GM21619 (cell line): ENCODE results near the gene CTSH.

Experiments used
- ATAC-seq: cut with Tn5 transposase; IDR thresholded peaks from one replicate; pipeline ENCODE4 v1.9.1; 2021; ENCODE audit not compliant: unreplicated experiment

CTSH gene

GRCh38 chr15:78977591-78978347 is 32.9 kb upstream of the CTSH start:
- peak; percentile 30 for ATAC-seq

- peak; percentile 55 for ATAC-seq
These were observed 32.3 kb upstream of the CTSH start for GRCh38 chr15:78977091-78977571.

- ATAC-seq = peak; percentile 8
These were observed 31.8 kb upstream of the CTSH start for GRCh38 chr15:78976691-78977090.

- no peak for ATAC-seq
These were observed 29.5 kb upstream of the CTSH start for GRCh38 chr15:78974272-78974918.

DNA sequence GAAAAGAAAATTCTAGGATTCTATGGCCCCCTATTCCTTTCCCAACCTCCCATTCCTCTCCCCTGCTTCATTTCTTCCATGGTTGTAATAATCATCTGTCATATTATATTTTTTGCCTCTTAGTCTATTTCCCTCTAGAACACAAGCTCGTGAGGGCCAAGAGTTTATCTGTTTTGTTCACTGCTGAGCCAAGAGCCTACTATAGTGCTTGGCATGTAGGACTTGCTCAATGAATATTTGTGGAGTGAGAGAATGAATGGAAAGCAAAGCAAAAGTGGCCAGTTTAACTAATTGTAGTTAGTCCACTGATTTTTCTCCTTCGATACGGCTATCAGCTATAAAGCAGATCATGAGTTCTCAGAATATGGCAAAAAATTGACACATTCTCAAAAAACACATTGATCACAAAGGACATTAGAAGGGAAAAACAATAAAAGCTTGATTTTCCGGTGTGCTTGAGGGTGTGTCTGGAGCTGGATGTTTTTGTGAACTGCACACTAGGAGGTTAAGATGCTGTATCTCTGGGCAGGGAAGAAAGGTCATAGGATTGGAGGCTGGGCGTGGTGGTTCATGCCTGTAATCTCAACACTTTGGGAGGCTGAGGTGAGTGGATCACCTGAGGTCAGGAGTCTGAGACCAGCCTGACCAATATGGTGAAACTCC is 25.0 kb upstream of the CTSH start:
- ATAC-seq = no peak

- ATAC-seq = no peak
These were observed 23.9 kb upstream of the CTSH start for GRCh38 chr15:78968539-78969271.

GRCh38 chr15:78968114-78968513 is 23.3 kb upstream of the CTSH start:
- ATAC-seq = no peak

DNA sequence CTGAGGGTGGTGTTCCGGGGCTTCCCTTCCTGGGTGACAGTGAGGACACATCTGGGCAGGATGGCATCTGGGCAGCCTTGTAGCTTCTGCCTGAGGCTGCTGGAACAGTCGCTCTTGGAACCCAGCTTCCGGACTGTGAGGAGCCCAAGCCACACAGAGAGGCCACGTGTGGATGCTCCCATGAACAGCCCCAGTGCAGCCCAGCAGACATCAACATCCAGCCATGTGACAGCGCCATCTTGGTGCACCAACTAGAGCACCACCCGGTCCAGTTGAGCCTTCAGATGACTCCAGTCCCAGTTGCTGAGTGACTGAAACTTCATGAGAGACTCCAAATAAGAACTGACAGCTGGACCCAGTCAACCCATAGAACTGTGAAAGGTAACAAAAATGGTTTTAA is 15.5 kb upstream of the CTSH start:
- ATAC-seq = no peak

DNA sequence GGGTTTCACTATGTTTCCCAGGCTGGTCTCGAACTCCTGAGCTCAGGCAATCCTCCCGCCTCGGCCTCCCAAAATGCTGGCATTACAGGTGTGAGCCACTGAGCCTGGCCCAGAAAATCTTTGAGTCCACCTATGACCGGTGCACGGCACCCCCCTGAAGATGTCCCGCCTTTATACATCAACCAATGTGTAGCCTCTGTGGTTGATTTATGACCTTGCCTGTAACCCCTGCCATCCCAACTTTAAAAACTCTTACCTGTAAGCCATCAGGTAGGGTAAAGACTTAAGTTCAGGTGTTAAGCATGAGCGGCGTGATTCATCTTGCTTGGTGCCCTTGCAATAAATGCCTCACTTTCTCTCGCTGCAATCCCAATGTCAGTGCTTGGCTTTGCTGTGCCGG is 14.5 kb upstream of the CTSH start:
- ATAC-seq = no peak

DNA sequence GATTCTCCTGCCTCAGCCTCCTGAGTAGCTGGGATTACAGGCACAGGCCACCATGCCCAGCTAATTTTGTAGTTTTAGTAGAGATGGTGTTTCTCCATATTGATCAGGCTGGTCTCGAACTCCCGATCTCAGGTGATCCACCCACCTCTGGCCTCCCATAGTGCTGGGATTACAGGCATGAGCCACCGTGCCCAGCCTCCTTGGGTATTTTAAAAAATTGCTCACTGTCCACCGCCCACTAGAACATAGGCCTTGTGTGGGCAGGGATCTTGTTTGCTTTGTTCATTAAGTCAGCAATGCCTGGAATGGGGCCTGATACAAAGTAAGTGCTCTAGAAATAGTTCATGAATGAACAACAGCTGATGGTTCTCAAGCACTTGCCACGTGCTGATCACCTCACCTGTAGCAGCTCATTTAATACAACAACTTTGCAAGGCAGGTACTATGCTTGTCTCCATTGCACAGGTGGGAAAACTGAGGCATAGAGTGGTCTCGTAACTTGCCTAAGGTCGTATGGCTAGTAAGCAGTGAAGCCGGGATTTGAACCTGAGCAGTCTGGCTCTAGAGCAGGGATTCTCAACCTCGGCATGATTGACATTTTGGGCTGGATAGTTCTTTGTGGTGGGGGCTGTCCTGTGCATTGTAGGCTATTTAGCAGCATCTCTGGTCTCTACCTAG is 12.7 kb upstream of the CTSH start:
- ATAC-seq = no peak

- ATAC-seq = no peak
These were observed 12.1 kb upstream of the CTSH start for GRCh38 chr15:78956937-78957336.

GRCh38 chr15:78955355-78955754 is 10.5 kb upstream of the CTSH start:
- no peak for ATAC-seq

- ATAC-seq = no peak
These were observed 7.0 kb upstream of the CTSH start for GRCh38 chr15:78951841-78952238.

DNA sequence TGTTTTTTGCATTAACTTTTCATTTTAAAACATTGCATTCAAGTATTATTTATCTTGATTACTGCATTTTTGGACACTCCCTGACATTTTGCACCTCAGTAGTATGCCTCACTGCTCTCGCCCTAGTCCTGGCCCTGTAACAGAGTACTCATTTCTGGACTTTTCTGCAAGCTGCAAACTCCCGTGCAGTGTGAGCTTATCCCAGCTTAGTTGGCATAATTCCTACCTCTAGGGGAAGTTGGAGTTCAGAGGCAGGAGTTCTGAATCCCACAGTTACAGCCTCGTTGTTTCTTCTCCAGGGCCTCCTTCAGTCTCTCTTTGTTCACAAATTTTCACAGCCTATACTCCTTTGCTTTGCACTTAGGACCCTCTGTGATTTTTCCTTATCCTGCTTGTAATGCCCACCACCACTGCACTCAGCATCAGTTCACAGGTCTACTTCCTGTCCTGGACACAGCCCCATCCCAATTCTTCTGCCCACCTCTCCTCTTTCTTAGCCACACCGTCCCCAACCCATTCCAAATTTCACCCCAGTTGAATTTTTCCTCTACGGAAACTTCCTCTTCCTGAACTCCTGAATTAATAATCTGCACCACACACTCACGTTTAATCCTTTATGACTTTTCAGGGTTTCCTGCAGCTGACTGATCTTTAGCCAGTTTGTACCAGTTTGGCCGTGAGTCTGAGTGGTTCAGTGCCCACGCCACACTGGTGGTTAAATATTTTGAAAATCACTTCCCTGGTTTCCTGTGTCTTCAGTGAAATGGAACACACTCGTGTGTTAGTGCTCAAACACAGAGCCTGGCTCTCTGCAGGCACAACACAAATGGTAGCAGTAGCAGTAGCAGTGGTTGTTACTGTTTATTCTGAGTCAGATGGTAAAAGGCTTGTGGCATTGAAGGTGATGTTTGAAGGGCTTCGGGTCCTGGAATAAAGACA is 6.3 kb upstream of the CTSH start:
- no peak for ATAC-seq

- no peak for ATAC-seq
These were observed 5.5 kb upstream of the CTSH start for GRCh38 chr15:78950343-78950742.

GRCh38 chr15:78949461-78949860 is 4.6 kb upstream of the CTSH start:
- ATAC-seq = no peak

DNA sequence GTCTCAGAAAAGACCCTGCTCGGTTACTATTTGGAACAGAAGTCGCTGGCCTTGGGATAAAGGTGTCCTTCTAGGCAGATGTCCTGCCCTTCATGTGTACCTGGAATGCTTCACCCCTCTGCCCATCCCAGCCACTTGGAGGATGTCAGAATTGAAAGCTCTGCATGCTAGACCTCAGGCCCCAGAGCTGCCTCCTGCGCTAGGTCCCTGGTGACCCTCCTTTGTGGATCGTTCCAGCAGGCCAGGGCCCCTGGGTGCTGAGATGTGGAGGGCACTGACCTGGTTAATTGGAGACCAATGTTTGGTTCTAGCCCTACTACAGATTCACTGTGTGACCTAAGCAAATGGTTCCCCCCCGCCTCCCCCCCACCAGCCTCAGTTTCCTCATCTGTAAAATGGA is 2.7 kb upstream of the CTSH start:
- ATAC-seq = no peak

- no peak for ATAC-seq
These were observed 1.6 kb upstream of the CTSH start for GRCh38 chr15:78946493-78946892.

GRCh38 chr15:78944202-78944625 is 632 bp downstream of the CTSH start:
- peak; percentile 31 for ATAC-seq

GRCh38 chr15:78943692-78944091 is 1.2 kb downstream of the CTSH start:
- no peak for ATAC-seq
